ENCODE results near the gene NEMF. TPM values are rescaled to one million over a fixed set of nuclear protein-coding genes. Genes with fewer than 3 reads are reported as not detected.
A peak's percentile ranks its signal among the peaks of the same experiment; 100 is the strongest.

Gene NEMF
- total RNA-seq, 1 donor from 2014 or later = 83.0 TPM

DNA sequence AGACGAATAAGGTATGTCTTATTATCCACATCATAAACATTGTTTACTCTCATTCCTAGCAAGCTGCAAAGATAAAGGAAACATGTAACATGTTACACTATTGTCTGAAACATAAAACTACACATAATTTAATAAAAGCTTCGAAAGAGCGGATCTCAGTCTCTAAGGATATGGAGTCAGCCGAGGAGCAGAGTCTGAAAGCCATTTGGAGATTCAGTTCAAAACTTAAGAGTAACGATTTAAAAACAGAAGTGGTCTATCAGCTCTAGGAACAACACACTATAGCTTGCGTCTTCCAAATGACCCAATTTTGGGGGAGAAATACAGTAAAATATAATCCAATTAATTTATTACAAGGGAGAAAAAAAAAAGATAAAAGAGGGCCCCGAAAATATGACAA lies 775 bp downstream of the NEMF start:
- H3K27me3 Mint-ChIP-seq (ENCODE audit: insufficient read depth, low read depth) = no peaks in the 10 kb centered on the region
- Histone ChIP-seq H3F3A (ENCODE audit: low read depth) (peaks cover 20% of the 10 kb centered on the region), H2AFZ (replicated peaks) (peak overlapping the region; percentile 99), H4K20me1 (ENCODE audit: low read depth) (no peaks in the 10 kb centered on the region), H3K9me3 (ENCODE audit: low read depth) (no peaks in the 10 kb centered on the region), H3K4me1 (peaks cover 10% of the 10 kb centered on the region), H3K27ac (peak overlapping the region; percentile 57), H3K4me3 (peak overlapping the region; percentile 85), H3K36me3 (peaks cover 7% of the 10 kb centered on the region), H3K27me3 (no peaks in the 10 kb centered on the region), H3K79me2 (ENCODE audit: low read depth) (peaks cover 46% of the 10 kb centered on the region), H3K4me2 (peak overlapping the region; percentile 85), H3K9ac (peak overlapping the region; percentile 88)
- peaks cover 2% of the 10 kb centered on the region for H3K9me3 Mint-ChIP-seq
- DNase-seq (ENCODE audit: low spot score) = no peak
- no peak for TF ChIP-seq EZH2phosphoT487 (IDR thresholded peaks at IDR 0.05)
- TF ChIP-seq EZH2 (IDR thresholded peaks at IDR 0.05) = no peak
- TF ChIP-seq, protein P1, sequence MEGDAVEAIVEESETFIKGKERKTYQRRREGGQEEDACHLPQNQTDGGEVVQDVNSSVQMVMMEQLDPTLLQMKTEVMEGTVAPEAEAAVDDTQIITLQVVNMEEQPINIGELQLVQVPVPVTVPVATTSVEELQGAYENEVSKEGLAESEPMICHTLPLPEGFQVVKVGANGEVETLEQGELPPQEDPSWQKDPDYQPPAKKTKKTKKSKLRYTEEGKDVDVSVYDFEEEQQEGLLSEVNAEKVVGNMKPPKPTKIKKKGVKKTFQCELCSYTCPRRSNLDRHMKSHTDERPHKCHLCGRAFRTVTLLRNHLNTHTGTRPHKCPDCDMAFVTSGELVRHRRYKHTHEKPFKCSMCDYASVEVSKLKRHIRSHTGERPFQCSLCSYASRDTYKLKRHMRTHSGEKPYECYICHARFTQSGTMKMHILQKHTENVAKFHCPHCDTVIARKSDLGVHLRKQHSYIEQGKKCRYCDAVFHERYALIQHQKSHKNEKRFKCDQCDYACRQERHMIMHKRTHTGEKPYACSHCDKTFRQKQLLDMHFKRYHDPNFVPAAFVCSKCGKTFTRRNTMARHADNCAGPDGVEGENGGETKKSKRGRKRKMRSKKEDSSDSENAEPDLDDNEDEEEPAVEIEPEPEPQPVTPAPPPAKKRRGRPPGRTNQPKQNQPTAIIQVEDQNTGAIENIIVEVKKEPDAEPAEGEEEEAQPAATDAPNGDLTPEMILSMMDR (IDR thresholded peaks at IDR 0.05) = no peak
- peaks cover 15% of the 10 kb centered on the region for H3K4me1 Mint-ChIP-seq
- peak overlapping the region; percentile 100 for H3K4me3 Mint-ChIP-seq
- H3K27ac Mint-ChIP-seq = peak overlapping the region; percentile 100
- H3K36me3 Mint-ChIP-seq = peaks cover 10% of the 10 kb centered on the region

DNA sequence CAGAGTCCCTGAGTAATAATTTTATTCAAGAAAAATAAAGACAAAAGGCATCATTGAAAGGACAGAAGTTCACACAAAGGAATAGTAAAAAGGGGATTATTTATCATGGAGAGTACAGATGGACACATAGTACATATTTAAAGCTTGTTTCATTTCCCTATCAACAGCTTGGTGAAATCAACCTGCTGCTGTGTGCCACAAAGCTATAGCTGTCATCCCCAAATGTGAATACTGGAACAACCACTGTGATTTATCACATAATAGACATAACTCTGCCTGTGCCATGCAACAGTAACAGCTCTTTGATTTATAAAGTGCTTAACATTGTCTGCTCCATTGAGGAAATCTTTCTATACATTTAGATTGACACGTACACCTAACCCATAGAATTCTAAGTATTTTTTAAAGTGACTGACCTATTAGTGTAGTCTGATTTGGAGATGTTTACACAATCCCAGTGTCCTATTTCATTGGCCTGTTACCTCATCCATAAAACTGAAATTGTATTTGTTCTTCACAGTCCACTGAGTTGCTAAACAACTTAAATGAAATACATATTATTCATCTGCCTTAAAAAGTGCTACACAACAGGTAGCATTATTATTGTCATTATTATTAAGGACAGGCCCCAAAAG lies 3.3 kb downstream of the NEMF start:
- H3K9ac ChIP-seq = no peak overlapping the region
- H3F3A ChIP-seq (ENCODE audit: low read depth) = peaks cover 20% of the 10 kb centered on the region
- H3K4me3 ChIP-seq = no peak overlapping the region
- peaks cover 15% of the 10 kb centered on the region for H3K4me1 Mint-ChIP-seq
- no peak overlapping the region for H3K27ac ChIP-seq
- no peak overlapping the region for H2AFZ ChIP-seq (replicated peaks)
- no peak for TF ChIP-seq EZH2phosphoT487 (IDR thresholded peaks at IDR 0.05)
- TF ChIP-seq, protein P1 (IDR thresholded peaks at IDR 0.05) = no peak
- TF ChIP-seq EZH2 (IDR thresholded peaks at IDR 0.05) = no peak
- peaks cover 2% of the 10 kb centered on the region for H3K9me3 Mint-ChIP-seq
- peaks cover 24% of the 10 kb centered on the region for H3K36me3 ChIP-seq
- H4K20me1 ChIP-seq (ENCODE audit: low read depth) = no peaks in the 10 kb centered on the region
- H3K36me3 Mint-ChIP-seq = peaks cover 22% of the 10 kb centered on the region
- H3K9me3 ChIP-seq (ENCODE audit: low read depth) = no peaks in the 10 kb centered on the region
- H3K4me3 Mint-ChIP-seq = no peak overlapping the region
- peaks cover 46% of the 10 kb centered on the region for H3K79me2 ChIP-seq (ENCODE audit: low read depth)
- H3K27me3 ChIP-seq = no peaks in the 10 kb centered on the region
- H3K4me2 ChIP-seq = no peak overlapping the region
- no peak overlapping the region for H3K27ac Mint-ChIP-seq
- H3K27me3 Mint-ChIP-seq (ENCODE audit: insufficient read depth, low read depth) = no peaks in the 10 kb centered on the region
- DNase-seq (ENCODE audit: low spot score) = no peak
- peaks cover 10% of the 10 kb centered on the region for H3K4me1 ChIP-seq

DNA sequence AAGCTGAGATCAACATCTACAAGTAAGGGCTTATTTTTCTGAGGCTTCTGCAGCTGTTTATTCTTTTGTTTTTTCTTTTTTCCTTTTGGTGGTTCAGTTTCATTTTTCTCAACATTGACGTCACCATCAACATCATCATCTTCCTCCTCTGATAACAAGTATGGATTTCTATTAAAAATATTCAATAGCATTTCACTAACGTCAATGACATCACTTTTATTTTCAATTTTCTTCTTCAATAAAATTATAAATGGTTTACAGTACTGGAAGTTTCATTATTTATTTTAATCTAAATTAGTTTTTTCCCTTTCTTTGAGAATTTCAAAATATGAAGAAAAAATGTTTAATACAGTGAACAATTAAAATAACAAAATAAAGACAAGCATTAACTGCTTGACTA lies 23.9 kb downstream of the NEMF start:
- Histone ChIP-seq H3K4me2 (no peak overlapping the region), H3K4me3 (no peak overlapping the region), H3K36me3 (peaks cover 47% of the 10 kb centered on the region), H3K79me2 (ENCODE audit: low read depth) (no peaks in the 10 kb centered on the region), H2AFZ (replicated peaks) (no peak overlapping the region), H3K27ac (no peak overlapping the region), H3K4me1 (no peaks in the 10 kb centered on the region), H3K27me3 (no peaks in the 10 kb centered on the region), H4K20me1 (ENCODE audit: low read depth) (no peaks in the 10 kb centered on the region), H3F3A (ENCODE audit: low read depth) (no peaks in the 10 kb centered on the region), H3K9ac (no peak overlapping the region), H3K9me3 (ENCODE audit: low read depth) (no peaks in the 10 kb centered on the region)
- H3K4me1 Mint-ChIP-seq = no peaks in the 10 kb centered on the region
- H3K36me3 Mint-ChIP-seq = peaks cover 40% of the 10 kb centered on the region
- H3K4me3 Mint-ChIP-seq = no peak overlapping the region
- TF ChIP-seq, protein P1 (IDR thresholded peaks at IDR 0.05) = no peak
- no peak for TF ChIP-seq EZH2phosphoT487 (IDR thresholded peaks at IDR 0.05)
- no peak for TF ChIP-seq EZH2 (IDR thresholded peaks at IDR 0.05)
- no peak overlapping the region for H3K27ac Mint-ChIP-seq
- H3K9me3 Mint-ChIP-seq = no peaks in the 10 kb centered on the region
- no peaks in the 10 kb centered on the region for H3K27me3 Mint-ChIP-seq (ENCODE audit: insufficient read depth, low read depth)
- no peak for DNase-seq (ENCODE audit: low spot score)
